Spinal cord (tissue), 10 donors: ENCODE data around the gene LTBP1. TPM values are rescaled to one million over a fixed set of nuclear protein-coding genes. Genes with fewer than 3 reads are reported as not detected.
"Not testable (repeated sequence)": the region's sequence is repeated elsewhere in the genome, so short reads cannot be mapped to it uniquely, and the experiment has no call there.

Source experiments
- DNase-seq, 6 donors: peaks; one replicate each; pipeline versions ENCODE4 v3.0.0 to v3.0.0-alpha.2; 2013 to 2015; ENCODE audit warnings: low spot score in 6 of 6, low read depth in 4 of 6
- H3K27ac ChIP-seq: one replicate; pipeline ENCODE4 v1.5.1; 2013; ENCODE audit warnings: low read depth, low read length, control low read depth
- H3K27me3 ChIP-seq: one replicate; pipeline ENCODE4 v1.6.1; 2013; ENCODE audit warnings: low read length; ENCODE audit not compliant: control insufficient read depth, insufficient read depth
- H3K36me3 ChIP-seq: one replicate; pipeline ENCODE4 v1.6.1; 2013; ENCODE audit warnings: low read length; ENCODE audit not compliant: control insufficient read depth, insufficient read depth
- H3K4me1 ChIP-seq: one replicate; pipeline ENCODE4 v1.6.1; 2013; ENCODE audit warnings: low read length; ENCODE audit not compliant: control insufficient read depth, insufficient read depth
- H3K4me3 ChIP-seq: one replicate; pipeline ENCODE4 v1.5.1; 2013; ENCODE audit warnings: low read depth, low read length, control low read depth
- H3K9me3 ChIP-seq: one replicate; pipeline ENCODE4 v1.6.1; 2013; ENCODE audit warnings: low read length; ENCODE audit not compliant: control insufficient read depth, insufficient read depth
- WGBS: methylation state at CpG from one replicate; pipeline ENCODE4 v1.1.5; 2013; ENCODE audit warnings: missing lambda C conversion rate; ENCODE audit not compliant: insufficient coverage; 5-methylcytosine and 5-hydroxymethylcytosine counted together
- polyA plus RNA-seq, 2 donors: library from polyadenylated mRNA; unstranded; fragments of 120-200 nt; gene quantifications; one replicate each; pipeline ENCODE4 v1.2.1, GENCODE V29; 2013; ENCODE audit not compliant: insufficient read length in 2 of 2
- total RNA-seq, 2 donors: library from RNA; depleted of rRNA in 1 of 2; stranded (reverse); fragments of 120-200 nt in 1 of 2; fragments of >200 nt in 1 of 2; gene quantifications; one replicate each; pipeline versions ENCODE4 v1.2.3 to v1.2.4, GENCODE V29; 2013 to 2014
- donor health status: healthy.

LTBP1 gene
- total and polyA plus RNA-seq, 4 donors, result 22.7 to 83.0 (median 51.7) TPM

GRCh38 chr2:33146102-33146501 is 199.3 kb downstream of the LTBP1 start:
- Histone ChIP-seq H3K36me3 (no peaks in the 10 kb centered on the region), H3K27ac (no peak overlapping the region), H3K9me3 (no peaks in the 10 kb centered on the region), H3K27me3 (no peaks in the 10 kb centered on the region), H3K4me1 (peaks cover 8% of the 10 kb centered on the region), H3K4me3 (no peak overlapping the region)
- 100% methylated on average over 1 of the region's 3 CpGs for WGBS
- DNase-seq, result no peak

DNA sequence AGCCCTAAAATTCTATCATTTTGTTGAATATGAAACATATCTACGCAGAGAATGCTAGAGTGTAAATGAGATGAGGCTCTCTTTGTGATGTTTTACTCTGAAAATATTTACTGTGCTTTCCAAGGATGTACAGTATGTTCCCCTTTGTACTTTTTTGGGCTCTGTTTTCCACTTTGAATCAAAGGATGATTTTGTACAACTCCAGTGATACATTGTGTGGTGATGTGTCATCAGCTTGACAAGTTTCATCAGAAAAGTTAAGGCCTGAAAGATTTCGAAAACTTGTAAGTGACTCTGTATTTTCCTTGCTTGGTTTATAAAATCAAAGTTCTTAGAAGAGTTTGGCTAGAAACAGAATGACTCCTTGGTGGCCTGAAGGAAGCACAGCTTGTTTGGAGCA is 206.3 kb downstream of the LTBP1 start:
- no peak for DNase-seq
- Histone ChIP-seq H3K4me1 (no peaks in the 10 kb centered on the region), H3K27ac (no peak overlapping the region), H3K9me3 (no peaks in the 10 kb centered on the region), H3K27me3 (no peaks in the 10 kb centered on the region), H3K4me3 (no peak overlapping the region), H3K36me3 (no peaks in the 10 kb centered on the region)
- WGBS, result 93% methylated on average over 1 of the region's 2 CpGs

DNA sequence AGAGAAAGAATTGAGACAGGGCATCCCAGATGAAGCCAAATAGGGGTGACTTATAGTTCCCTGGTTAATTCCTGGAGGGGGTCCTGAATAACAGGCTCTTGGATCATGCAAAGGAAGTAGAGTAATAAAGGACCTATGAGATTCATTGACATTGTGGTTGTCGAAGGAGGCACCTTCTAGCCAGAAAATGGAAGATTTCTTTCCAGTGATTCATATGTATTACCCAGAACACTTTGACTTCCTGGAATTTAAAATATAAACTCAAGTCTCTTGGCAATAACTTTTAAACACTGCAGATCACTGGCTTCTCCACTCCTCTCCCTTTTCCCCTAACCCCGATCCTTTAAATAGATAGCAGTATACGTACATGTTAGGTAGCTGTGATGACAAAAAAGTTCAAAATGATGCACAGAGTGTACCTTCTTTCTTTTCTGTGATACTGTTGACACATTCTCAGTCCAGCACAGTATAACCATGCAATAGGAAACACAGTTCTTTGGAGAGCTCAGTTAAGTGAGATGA is 211.8 kb downstream of the LTBP1 start:
- H3K9me3 ChIP-seq, result no peaks in the 10 kb centered on the region
- H3K27me3 ChIP-seq, result no peaks in the 10 kb centered on the region
- H3K4me1 ChIP-seq, result no peaks in the 10 kb centered on the region
- no peak overlapping the region for H3K27ac ChIP-seq
- H3K36me3 ChIP-seq, result no peaks in the 10 kb centered on the region
- DNase-seq, result no peak
- WGBS, result no CpG with 5 or more reads among the region's 3 CpGs
- H3K4me3 ChIP-seq, result no peak overlapping the region

GRCh38 chr2:33160191-33160590 is 213.4 kb downstream of the LTBP1 start:
- DNase-seq, result no peak
- no peaks in the 10 kb centered on the region for H3K9me3 ChIP-seq
- WGBS, result 64% methylated on average over 3 of the region's 5 CpGs
- no peaks in the 10 kb centered on the region for H3K27me3 ChIP-seq
- no peaks in the 10 kb centered on the region for H3K36me3 ChIP-seq
- no peak overlapping the region for H3K4me3 ChIP-seq
- H3K4me1 ChIP-seq, result no peaks in the 10 kb centered on the region
- no peak overlapping the region for H3K27ac ChIP-seq

- no peaks in the 10 kb centered on the region for H3K36me3 ChIP-seq
- no peak for DNase-seq
- no peaks in the 10 kb centered on the region for H3K4me1 ChIP-seq
- no peak overlapping the region for H3K4me3 ChIP-seq
- H3K27me3 ChIP-seq, result no peaks in the 10 kb centered on the region
- no peaks in the 10 kb centered on the region for H3K9me3 ChIP-seq
- no peak overlapping the region for H3K27ac ChIP-seq
- no CpG with 5 or more reads among the region's 5 CpGs for WGBS
Measured at GRCh38 chr2:33166287-33166881, 219.6 kb downstream of the LTBP1 start.

DNA sequence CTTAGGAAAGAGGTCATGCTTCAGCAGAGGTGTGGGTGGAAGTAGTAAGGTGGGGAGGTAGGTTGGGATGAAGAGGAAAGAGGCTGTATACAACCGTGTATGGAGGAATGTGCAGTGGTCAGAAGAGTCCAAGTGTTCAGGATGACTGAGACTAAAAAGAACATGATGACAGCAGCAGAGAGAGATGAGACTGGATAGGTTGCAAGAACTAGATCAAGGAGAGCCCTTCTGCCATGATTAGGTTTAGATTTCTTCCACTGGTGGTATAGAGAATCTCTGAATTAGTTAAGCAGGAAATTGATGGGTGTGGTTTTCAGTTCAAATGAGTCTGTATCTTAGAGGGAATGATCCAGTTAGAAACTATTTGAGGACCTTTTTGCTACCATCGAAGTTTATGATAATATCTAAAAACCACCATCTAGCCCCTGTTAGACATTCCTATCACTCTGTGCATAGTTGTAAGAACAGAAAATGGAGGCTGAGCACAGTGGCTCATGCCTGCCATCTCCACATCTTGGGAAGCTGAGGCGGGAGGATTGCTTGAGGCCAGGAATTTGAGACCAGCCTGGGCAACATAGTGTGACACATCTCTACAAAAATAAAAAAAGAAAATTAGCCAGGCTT is 221.0 kb downstream of the LTBP1 start:
- no peak overlapping the region for H3K4me3 ChIP-seq
- no peaks in the 10 kb centered on the region for H3K4me1 ChIP-seq
- H3K27me3 ChIP-seq, result no peaks in the 10 kb centered on the region
- no peaks in the 10 kb centered on the region for H3K36me3 ChIP-seq
- H3K27ac ChIP-seq, result peak overlapping the region; percentile 2
- 97% methylated on average over 2 of the region's 3 CpGs for WGBS
- DNase-seq, result no peak
- no peaks in the 10 kb centered on the region for H3K9me3 ChIP-seq

- peak overlapping the region; percentile 36 for H3K27ac ChIP-seq
- no peak for DNase-seq
- H3K4me3 ChIP-seq, result no peak overlapping the region
- no peaks in the 10 kb centered on the region for H3K27me3 ChIP-seq
- H3K4me1 ChIP-seq, result no peaks in the 10 kb centered on the region
- H3K36me3 ChIP-seq, result no peaks in the 10 kb centered on the region
- H3K9me3 ChIP-seq, result no peaks in the 10 kb centered on the region
Measured at GRCh38 chr2:33168425-33168824, 221.7 kb downstream of the LTBP1 start.

GRCh38 chr2:33168922-33169321 is 222.2 kb downstream of the LTBP1 start:
- WGBS, result 11% methylated on average over 1 of the region's 4 CpGs
- Histone ChIP-seq H3K27me3 (no peaks in the 10 kb centered on the region), H3K36me3 (no peaks in the 10 kb centered on the region), H3K4me3 (no peak overlapping the region), H3K4me1 (no peaks in the 10 kb centered on the region), H3K27ac (peak overlapping the region; percentile 36), H3K9me3 (no peaks in the 10 kb centered on the region)
- DNase-seq, result peak in 2 of 6 donors; percentile 8 to 38

GRCh38 chr2:33170251-33170650 is 223.5 kb downstream of the LTBP1 start:
- no CpG with 5 or more reads among the region's 16 CpGs for WGBS
- not testable (repeated sequence) for H3K27me3 ChIP-seq, H3K9me3 ChIP-seq, DNase-seq, H3K27ac ChIP-seq, H3K4me3 ChIP-seq, H3K36me3 ChIP-seq, H3K4me1 ChIP-seq

DNA sequence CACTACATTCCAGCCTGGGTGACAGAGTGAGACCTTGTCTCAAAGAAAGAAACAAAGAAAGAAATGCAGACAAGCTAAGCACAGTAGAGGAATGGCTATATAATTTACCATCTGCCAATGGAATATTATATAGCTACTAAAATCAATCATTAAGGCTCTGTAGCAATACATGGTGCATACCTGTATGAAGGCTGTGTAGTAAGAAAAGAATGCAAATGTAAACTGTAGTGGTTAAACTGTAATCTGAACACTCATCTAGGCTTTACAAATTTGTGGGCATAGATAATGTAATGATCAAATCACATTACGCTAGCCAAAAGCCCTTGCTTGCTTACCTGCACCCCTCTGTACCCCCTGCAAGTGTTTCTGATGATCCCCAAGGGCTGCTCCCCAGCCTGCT is 230.9 kb downstream of the LTBP1 start:
- Histone ChIP-seq H3K4me1 (no peaks in the 10 kb centered on the region), H3K9me3 (no peaks in the 10 kb centered on the region), H3K27me3 (no peaks in the 10 kb centered on the region), H3K36me3 (no peaks in the 10 kb centered on the region), H3K27ac (no peak overlapping the region), H3K4me3 (no peak overlapping the region)
- WGBS, result no CpG with 5 or more reads among the region's 1 CpG
- DNase-seq, result no peak
